Fibroblast of mammary gland (primary cell): ENCODE results near the gene RAP1A.

Experiments used
- DNase-seq: peaks from one replicate; pipeline ENCODE4 v3.0.0-alpha.2; 2010; ENCODE audit warnings: low read depth
- H3K4me3 ChIP-seq: 2 replicates; pipeline ENCODE4 v1.5.1; 2011; ENCODE audit warnings: low read depth, mild to moderate bottlenecking, low read length, moderate library complexity; ENCODE audit not compliant: control insufficient read depth
- CTCF ChIP-seq: conservative IDR thresholded peaks from 2 replicates; pipeline ENCODE4 v1.5.1; 2011; ENCODE audit warnings: low read depth, low read length, inconsistent platforms; ENCODE audit not compliant: control insufficient read depth, insufficient read depth

RAP1A gene

GRCh38 chr1:111596499-111596898 lies 23.1 kb upstream of the RAP1A start:
- no peak overlapping the region for H3K4me3 ChIP-seq
- no peak for DNase-seq
- no peak for TF ChIP-seq CTCF

GRCh38 chr1:111597426-111597825 lies 22.2 kb upstream of the RAP1A start:
- no peak overlapping the region for H3K4me3 ChIP-seq
- no peak for DNase-seq
- no peak for TF ChIP-seq CTCF

DNA sequence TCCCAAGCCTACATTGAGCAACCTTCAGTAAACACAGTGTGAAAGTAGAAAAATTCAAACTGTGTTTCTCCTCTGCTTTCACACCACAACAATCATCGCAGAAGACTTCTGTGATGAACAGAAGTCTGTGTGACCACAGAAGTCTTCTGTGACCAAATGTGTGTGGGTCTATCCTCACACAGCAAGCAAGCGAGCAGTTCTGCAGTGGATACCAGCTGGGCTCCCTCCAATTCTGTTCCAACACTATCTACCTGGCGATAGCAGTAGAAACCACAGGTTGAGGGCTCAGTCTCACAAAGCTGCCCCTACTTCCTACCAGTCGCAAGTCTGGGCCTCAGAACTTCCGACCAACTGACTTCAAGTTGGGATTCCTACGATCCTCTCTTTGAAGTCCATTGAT lies 21.0 kb upstream of the RAP1A start:
- no peak overlapping the region for H3K4me3 ChIP-seq
- no peak for DNase-seq
- no peak for TF ChIP-seq CTCF

GRCh38 chr1:111599781-111600693 lies 19.6 kb upstream of the RAP1A start:
- TF ChIP-seq CTCF, result no peak
- DNase-seq, result no peak
- H3K4me3 ChIP-seq, result no peak overlapping the region

DNA sequence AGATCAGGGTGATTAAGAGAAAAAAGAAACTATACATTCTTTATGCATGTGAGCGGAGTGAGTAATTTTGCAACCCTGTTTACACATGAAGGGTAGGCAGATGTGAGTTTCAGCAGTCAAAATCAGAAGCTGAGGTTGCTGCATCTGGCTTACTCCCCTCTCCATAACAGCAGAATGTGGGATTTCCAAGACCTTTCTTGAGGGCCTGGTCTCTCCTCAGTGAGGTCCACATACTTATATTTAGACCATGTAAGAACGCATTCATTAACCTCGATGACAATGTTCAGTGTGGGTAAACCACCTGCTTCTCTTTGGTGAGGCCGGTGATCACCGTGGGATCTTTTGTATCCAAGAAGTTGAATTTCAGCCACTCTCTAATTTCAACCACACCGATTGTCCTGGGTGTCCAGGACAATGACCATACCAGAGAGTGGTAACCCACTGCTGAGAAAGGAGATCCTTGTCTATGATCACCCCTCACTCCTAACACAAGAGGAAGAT lies 18.7 kb upstream of the RAP1A start:
- no peak for DNase-seq
- TF ChIP-seq CTCF, result no peak
- H3K4me3 ChIP-seq, result no peak overlapping the region

GRCh38 chr1:111602302-111602701 lies 17.3 kb upstream of the RAP1A start:
- H3K4me3 ChIP-seq, result no peak overlapping the region
- DNase-seq, result no peak
- TF ChIP-seq CTCF, result no peak
